Measurements from ENCODE around the gene ZFP1.
"Not testable (repeated sequence)": the region's sequence is repeated elsewhere in the genome, so short reads cannot be mapped to it uniquely, and the experiment has no call there.

The ZFP1 gene

DNA sequence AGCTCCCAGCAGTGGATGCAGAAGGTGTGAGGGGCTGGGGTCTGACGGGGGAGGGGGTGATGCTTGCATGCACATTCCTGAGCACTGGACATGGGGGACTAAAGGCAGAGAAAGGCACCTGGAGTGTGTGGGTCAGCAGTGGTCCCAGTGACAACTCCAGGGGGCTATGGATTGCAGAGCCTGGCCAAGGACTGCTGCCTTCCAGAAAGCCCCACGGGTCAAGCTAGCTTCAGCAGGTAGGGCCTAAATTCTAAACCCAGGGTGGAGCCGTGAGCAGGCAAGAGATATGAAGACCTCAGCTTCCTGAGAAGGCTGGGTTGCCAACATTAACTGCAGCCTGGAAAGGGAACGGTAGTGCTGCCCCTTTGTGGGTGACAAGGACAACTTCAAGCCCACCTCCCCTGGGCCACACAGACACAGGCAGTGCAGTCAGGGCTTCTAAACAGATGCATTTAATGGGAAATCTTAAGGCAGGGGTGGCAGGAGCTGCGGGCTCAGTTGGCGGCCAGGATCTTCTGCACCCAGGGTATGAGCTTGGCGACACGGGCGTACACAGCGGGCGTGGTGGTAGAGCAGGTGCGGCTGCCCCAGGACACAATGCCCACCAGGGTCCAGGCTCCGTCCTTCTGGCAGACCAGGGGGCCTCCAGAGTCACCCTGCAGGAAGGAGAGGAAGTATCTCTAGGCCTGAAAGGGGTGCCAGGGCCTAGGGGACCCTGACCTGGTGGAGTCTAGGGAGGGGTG lies 55.5 kb downstream of the ZFP1 start:
- no peak for DNase-seq (ENCODE audit: low read depth in 3 of 3)

DNA sequence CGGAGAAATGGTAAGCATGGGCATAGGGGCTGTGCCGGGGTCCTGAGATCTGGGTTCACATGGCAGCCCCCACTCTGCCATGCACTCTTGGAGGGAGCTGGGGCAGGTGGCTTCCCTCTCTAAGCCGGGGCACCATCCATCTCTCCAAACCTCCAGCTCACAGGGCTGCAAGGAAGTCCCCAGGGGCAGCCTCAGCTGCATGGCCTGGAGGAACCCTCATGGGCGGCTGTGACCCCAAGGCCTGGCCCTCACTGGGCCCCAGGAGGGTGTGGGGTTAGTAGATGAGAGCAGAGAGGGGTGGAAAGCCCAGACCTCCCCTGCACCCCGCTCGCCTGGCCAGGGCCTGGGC lies 56.1 kb downstream of the ZFP1 start:
- no peak for DNase-seq (ENCODE audit: low read depth in 3 of 3)

GRCh38 chr16:75204905-75205304 lies 56.6 kb downstream of the ZFP1 start:
- DNase-seq (ENCODE audit: low read depth in 3 of 3): not testable (repeated sequence)

DNA sequence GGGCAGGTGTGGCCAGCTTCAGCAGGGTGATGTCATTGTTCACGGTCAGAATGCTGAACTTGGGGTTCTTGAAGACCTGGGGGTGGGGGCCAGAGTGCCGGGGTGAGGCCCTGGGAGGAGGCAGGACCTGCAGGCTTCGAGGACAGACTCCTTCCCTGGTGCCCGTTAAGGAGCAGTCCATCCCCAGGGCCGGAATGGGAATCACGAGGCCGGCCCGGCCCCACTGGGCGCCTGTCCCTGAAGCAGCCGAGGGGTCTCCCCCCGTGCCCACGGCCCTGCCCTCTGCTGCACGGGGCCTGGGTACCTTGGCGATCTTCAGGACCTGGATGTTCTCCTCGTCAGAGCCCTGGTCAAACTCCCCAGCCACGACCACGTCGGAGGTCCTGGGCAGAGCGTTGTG lies 57.1 kb downstream of the ZFP1 start:
- DNase-seq (ENCODE audit: low read depth in 3 of 3): not testable (repeated sequence)

GRCh38 chr16:75205961-75206748 lies 57.8 kb downstream of the ZFP1 start:
- not testable (repeated sequence) for DNase-seq (ENCODE audit: low read depth in 3 of 3)

- DNase-seq (ENCODE audit: low read depth in 3 of 3): no peak
These were observed 58.6 kb downstream of the ZFP1 start, which contains the start of gene CTRB2 for GRCh38 chr16:75206749-75207451. TSS of gene CTRB2 (minus strand) at chr16:75207161. CDS start at chr16:75207141, 20 bp downstream.

DNA sequence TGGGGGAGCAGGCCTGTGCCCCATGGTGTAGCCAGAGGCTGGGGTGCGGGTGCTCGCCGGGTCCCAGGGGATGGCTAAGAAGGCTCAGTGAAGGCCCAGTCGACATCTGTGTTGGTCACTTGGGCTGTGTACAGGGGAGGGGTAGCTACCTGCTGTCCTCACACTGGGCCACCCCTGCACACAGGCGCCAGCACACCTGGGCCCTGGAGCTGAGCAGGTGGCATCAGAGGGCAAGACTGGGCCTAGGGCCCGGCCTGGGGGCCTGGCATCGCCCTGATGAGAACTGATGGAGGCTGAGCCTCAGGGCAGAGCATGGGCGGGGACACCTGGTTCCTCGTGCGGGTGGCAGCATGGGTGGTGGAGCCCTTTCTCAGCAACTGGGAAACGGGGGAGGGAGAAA lies 59.5 kb downstream of the ZFP1 start:
- no peak for DNase-seq (ENCODE audit: low read depth in 3 of 3)

DNA sequence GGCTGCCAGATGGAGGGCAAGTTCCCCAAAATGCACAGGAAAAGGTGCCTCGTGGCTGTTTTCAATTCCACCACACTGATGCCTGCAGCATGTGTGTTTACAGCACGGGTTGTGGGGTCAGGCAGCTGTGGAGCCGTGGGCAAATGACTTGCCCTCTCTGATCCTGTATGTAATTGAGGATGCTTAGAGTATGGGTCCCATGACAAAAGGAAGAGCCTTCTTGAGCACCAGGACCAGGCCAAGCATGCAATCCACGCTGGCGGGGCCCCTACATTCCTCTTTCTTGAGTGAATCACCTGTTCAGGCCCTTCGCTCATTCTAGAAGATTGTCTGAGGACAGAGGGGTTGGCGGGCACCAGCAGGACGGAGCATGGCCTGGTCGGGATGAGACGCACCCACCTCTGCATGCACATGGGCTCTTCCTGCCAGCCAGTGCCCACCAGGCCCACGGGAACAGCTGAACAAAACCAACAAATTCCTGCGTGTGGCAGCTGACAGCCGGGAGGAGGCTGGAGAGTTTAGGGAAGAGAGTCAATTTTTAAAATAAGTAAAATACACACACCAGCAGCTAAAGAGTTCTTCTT lies 60.0 kb downstream of the ZFP1 start:
- DNase-seq (ENCODE audit: low read depth in 3 of 3): no peak

DNA sequence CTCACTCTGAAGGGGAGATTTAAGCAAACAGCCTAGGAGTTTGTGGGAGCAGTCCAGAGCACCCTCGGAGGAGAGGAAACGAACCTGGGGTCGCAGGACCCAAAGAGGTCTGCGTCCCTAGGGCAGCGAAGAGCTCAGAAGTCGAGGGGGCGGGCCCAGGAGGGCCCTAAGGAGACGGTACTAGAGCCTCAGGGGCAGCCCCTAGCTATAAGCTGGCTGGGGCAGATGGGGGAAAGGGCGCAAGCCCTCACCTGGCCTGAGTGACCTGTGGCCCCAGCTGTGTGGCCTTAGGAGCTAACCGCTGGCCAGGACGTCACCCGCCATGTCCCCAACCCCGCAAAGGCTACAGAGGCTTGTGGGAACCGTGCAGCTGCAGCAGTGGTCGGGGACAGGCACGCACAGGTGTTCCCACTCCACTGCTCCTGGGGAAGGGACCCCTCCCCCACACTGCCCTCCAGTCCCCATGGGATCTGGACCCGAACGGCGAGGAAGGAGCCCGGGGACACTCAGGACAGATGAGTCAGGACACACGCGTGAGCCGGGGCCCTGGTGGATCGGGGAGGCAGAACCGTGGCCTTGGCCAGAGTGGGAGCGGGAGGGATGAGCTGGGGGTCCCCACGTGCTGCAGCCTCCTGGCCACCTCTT lies 60.7 kb downstream of the ZFP1 start:
- DNase-seq (ENCODE audit: low read depth in 3 of 3): no peak

DNA sequence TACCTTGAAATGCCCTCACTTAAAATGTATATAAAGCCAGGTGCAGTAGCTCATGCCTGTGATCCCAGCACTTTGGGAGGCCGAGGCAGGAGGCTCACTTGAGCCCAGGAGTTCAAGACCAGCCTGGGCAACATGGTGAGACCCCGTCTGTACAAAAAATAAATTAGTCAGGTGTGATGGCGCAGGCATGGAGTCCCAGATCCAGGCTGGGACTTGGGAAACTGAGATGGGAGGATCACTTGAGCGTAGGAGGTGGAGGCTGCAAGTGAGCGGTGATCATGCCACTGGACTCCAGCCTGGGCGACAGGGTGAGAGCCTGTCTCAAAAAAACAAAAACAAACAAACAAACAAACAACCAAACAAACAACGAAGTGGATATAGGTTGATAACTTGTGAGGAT lies 61.2 kb downstream of the ZFP1 start:
- not testable (repeated sequence) for DNase-seq (ENCODE audit: low read depth in 3 of 3)

DNA sequence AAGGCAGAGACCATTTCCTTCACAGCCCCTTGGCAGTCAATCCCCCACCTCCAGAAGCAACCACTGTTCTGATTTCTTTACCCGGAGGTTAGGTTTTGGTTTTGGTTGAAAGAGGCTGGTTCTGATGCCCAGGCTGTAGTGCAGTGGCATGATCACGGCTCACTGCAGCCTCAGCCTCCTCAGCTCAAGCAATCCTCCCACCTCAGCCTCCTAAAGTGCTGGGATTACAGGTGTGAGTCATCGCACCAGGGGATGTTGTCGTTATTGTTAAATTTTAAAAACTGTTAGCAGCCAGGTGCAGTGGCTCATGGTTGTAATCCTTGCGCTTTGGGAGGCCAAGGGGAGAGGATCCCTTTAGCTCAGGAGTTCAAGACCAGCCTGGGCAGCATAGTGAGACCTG lies 61.6 kb downstream of the ZFP1 start:
- DNase-seq (ENCODE audit: low read depth in 3 of 3): no peak

DNA sequence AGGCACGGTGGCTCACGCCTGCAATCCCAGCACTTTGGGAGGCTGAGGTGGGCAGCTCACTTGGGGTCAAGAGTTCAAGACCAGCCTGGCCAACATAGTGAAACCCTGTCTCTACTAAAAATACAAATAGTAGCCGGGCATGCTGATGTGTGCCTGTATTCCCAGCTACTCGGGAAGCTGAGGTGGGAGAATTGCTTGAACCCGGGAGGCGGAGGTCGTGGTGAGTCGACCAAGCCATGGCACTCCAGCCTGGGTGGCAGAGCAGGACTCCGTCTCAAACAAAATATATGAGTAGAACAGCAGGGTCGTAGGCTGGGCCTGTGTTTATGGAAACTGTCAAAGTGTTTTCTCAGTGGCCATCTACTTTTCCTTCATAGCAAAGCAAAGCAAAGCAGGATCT lies 63.0 kb downstream of the ZFP1 start:
- DNase-seq (ENCODE audit: low read depth in 3 of 3): not testable (repeated sequence)

DNA sequence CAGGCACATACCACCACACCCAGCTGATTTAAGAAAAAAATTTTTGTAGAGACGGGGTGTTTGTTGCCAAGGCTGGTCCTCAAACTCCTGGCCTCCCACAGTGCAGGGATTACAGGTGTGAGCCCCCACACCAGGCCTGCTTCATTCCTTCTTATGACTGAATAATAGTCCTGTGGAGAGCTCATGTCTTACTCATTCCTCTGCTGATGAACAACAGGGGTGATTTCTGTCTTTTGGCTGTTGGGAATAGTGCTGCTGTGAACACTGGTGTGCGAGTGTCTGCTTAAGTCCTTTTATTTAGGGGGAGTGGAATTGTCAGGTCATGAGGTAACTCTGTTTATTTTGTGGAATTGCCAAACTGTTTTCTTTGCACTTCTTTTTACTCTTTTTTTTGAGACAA lies 67.8 kb downstream of the ZFP1 start:
- no peak for DNase-seq (ENCODE audit: low read depth in 3 of 3)

- DNase-seq (ENCODE audit: low read depth in 3 of 3): no peak
These were observed 68.3 kb downstream of the ZFP1 start for GRCh38 chr16:75216576-75216975.

DNA sequence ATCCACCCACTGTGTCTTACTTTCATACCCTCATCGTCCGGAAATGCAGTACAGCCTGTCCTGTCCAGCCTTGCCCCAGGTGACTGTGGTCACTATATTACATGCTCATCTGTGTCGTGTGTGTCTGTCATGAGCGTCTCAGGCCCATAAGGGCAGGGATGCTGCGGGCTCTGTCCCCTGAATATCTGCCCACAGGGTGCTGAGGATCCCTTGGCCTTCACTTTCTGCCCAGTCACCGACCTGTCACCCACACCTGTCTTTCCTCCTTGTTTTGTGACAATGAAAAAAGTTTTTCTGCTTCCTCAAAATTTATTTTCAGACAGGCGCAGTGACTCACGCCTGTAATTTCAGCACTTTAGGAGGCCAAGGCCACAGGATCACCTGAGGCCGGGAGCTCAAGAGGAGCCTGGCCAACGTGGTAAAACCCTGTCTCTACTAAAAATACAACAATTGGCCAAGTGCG lies 69.1 kb downstream of the ZFP1 start:
- DNase-seq (ENCODE audit: low read depth in 3 of 3): no peak

GRCh38 chr16:75218256-75219076 lies 70.1 kb downstream of the ZFP1 start, which contains the start of gene CTRB1:
TSS of gene CTRB1 (plus strand) at chr16:75218988. CDS start at chr16:75219008, 20 bp downstream.
- no peak for DNase-seq (ENCODE audit: low read depth in 3 of 3)

DNA sequence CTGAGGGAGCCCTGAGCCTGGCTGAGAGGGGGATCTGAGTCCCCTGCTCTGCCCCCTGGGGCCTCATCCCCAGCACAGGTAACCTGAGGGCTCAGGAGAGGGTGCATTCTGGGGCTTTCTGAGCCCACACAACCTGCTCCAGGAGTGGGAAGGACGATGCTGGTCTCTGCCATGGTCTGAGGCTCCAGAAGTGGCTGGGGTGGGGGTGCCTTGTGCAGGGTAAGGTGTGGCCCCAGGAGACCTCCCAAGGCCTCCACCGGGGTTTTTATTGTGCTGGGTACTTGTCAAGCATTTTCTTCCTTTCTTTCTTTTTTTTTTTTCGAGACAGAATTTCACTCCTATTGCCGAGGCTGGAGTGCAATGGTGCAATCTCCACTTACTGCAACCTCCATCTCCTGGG lies 70.8 kb downstream of the ZFP1 start:
- no peak for DNase-seq (ENCODE audit: low read depth in 3 of 3)

GRCh38 chr16:75219838-75220237 lies 71.5 kb downstream of the ZFP1 start:
- no peak for DNase-seq (ENCODE audit: low read depth in 3 of 3)

Measured in stimulated activated CD4-positive, alpha-beta T cell treated with anti-CD3 and anti-CD28 coated beads, TNF-alpha, amount 100 ng/mL, for 48 hours (primary cell).